HEK293 (cell line): ENCODE results near the gene TIMP4.

Experiments used
- BCL11A ChIP-seq: fragments of 450-650 bp; formaldehyde crosslinking; IDR thresholded peaks from 2 replicates; pipeline ENCODE4 v1.5.1; 2016; ENCODE audit warnings: low read depth, missing biosample characterization, missing genetic modification characterization
- BCL11B ChIP-seq: fragments of 450-650 bp; formaldehyde crosslinking; IDR thresholded peaks from 2 replicates; pipeline ENCODE4 v1.5.1; 2016; ENCODE audit warnings: low read depth, missing biosample characterization, missing genetic modification characterization
- GFI1B ChIP-seq: fragments of 450-650 bp; formaldehyde crosslinking; IDR thresholded peaks from 2 replicates; pipeline ENCODE4 v1.5.1; 2016; ENCODE audit warnings: missing biosample characterization, missing genetic modification characterization
- IKZF3 ChIP-seq: fragments of 450-650 bp; IDR thresholded peaks from 2 replicates; pipeline ENCODE4 v1.5.0; 2018; ENCODE audit warnings: missing biosample characterization, mild to moderate bottlenecking, missing genetic modification characterization, moderate library complexity
- OVOL3 ChIP-seq: fragments of 450-650 bp; formaldehyde crosslinking; IDR thresholded peaks from 2 replicates; pipeline ENCODE4 v1.5.1; 2016; ENCODE audit warnings: missing biosample characterization, missing genetic modification characterization
- PRDM1 ChIP-seq: fragments of 450-650 bp; formaldehyde crosslinking; IDR thresholded peaks from 2 replicates; pipeline ENCODE4; 2016; ENCODE audit warnings: missing biosample characterization, missing genetic modification characterization
- REPIN1 ChIP-seq: fragments of 450-650 bp; formaldehyde crosslinking; IDR thresholded peaks from 2 replicates; pipeline ENCODE4 v1.5.1; 2017; ENCODE audit warnings: missing biosample characterization, missing genetic modification characterization, low read depth
- SP7 ChIP-seq: fragments of 450-650 bp; formaldehyde crosslinking; IDR thresholded peaks from 2 replicates; pipeline ENCODE4 v1.5.1; 2016; ENCODE audit warnings: missing biosample characterization, missing genetic modification characterization
- WT1 ChIP-seq: fragments of 450-650 bp; formaldehyde crosslinking; IDR thresholded peaks from 2 replicates; pipeline ENCODE4 v1.5.1; 2016; ENCODE audit warnings: missing biosample characterization, missing genetic modification characterization
- ZBTB26 ChIP-seq: fragments of 450-650 bp; formaldehyde crosslinking; optimal IDR thresholded peaks from 2 replicates; pipeline ENCODE3; 2016; ENCODE audit warnings: missing biosample characterization, mild to moderate bottlenecking, missing genetic modification characterization
- ZBTB48 ChIP-seq: fragments of 450-650 bp; formaldehyde crosslinking; IDR thresholded peaks from 2 replicates; pipeline ENCODE4 v1.5.1; 2016; ENCODE audit warnings: missing biosample characterization, missing genetic modification characterization
- ZNF148 ChIP-seq: fragments of 450-650 bp; formaldehyde crosslinking; IDR thresholded peaks from 2 replicates; pipeline ENCODE4 v1.5.0; 2017; ENCODE audit warnings: missing biosample characterization, missing genetic modification characterization, borderline replicate concordance
- ZNF155 ChIP-seq: fragments of 450-650 bp; formaldehyde crosslinking; IDR thresholded peaks from 2 replicates; pipeline ENCODE4 v1.5.1; 2016; ENCODE audit warnings: missing biosample characterization, missing genetic modification characterization
- ZNF157 ChIP-seq: fragments of 450-650 bp; formaldehyde crosslinking; IDR thresholded peaks from 2 replicates; pipeline ENCODE4 v1.5.1; 2016; ENCODE audit warnings: missing biosample characterization, missing genetic modification characterization
- ZNF16 ChIP-seq: fragments of 450-650 bp; formaldehyde crosslinking; IDR thresholded peaks from 2 replicates; pipeline ENCODE4 v1.5.1; 2016; ENCODE audit warnings: low read depth, missing biosample characterization, missing genetic modification characterization
- ZNF174 ChIP-seq: fragments of 450-650 bp; formaldehyde crosslinking; IDR thresholded peaks from 2 replicates; pipeline ENCODE4 v1.5.0; 2017; ENCODE audit warnings: missing biosample characterization, mild to moderate bottlenecking, missing genetic modification characterization
- ZNF280C ChIP-seq: fragments of 450-650 bp; formaldehyde crosslinking; IDR thresholded peaks from 2 replicates; pipeline ENCODE4 v1.5.1; 2016; ENCODE audit warnings: missing biosample characterization, missing genetic modification characterization
- ZNF292 ChIP-seq: fragments of 450-650 bp; formaldehyde crosslinking; IDR thresholded peaks from 2 replicates; pipeline ENCODE4 v1.5.1; 2016; ENCODE audit warnings: low read depth, missing biosample characterization, missing genetic modification characterization, borderline replicate concordance
- ZNF335 ChIP-seq: fragments of 450-650 bp; formaldehyde crosslinking; conservative IDR thresholded peaks from 2 replicates; pipeline ENCODE4 v1.5.1; 2016; ENCODE audit warnings: missing biosample characterization, missing genetic modification characterization
- ZNF366 ChIP-seq: fragments of 450-650 bp; formaldehyde crosslinking; conservative IDR thresholded peaks from 2 replicates; pipeline ENCODE4 v1.5.1; 2016; ENCODE audit warnings: missing biosample characterization, missing genetic modification characterization
- ZNF391 ChIP-seq: fragments of 450-650 bp; formaldehyde crosslinking; IDR thresholded peaks from 2 replicates; pipeline ENCODE4 v1.5.1; 2016; ENCODE audit warnings: low read depth, missing biosample characterization, missing genetic modification characterization, borderline replicate concordance
- ZNF510 ChIP-seq: fragments of 450-650 bp; formaldehyde crosslinking; IDR thresholded peaks from 2 replicates; pipeline ENCODE4 v1.5.1; 2018; ENCODE audit warnings: mild to moderate bottlenecking, missing genetic modification characterization, missing biosample characterization; ENCODE audit not compliant: insufficient replicate concordance
- ZNF571 ChIP-seq: fragments of 450-650 bp; formaldehyde crosslinking; IDR thresholded peaks from 2 replicates; pipeline ENCODE4 v1.5.0; 2017; ENCODE audit warnings: missing biosample characterization, missing genetic modification characterization
- ZNF629 ChIP-seq: fragments of 450-650 bp; formaldehyde crosslinking; IDR thresholded peaks from 2 replicates; pipeline ENCODE4 v1.5.1; 2017; ENCODE audit warnings: missing biosample characterization, missing genetic modification characterization
- ZNF654 ChIP-seq: fragments of 450-650 bp; formaldehyde crosslinking; IDR thresholded peaks from 2 replicates; pipeline ENCODE4 v1.5.1; 2016; ENCODE audit warnings: low read depth, missing biosample characterization, missing genetic modification characterization
- ZNF670 ChIP-seq: fragments of 450-650 bp; formaldehyde crosslinking; IDR thresholded peaks from 2 replicates; pipeline ENCODE4 v1.5.1; 2016; ENCODE audit warnings: missing biosample characterization, missing genetic modification characterization, low read depth
- ZNF677 ChIP-seq: fragments of 450-650 bp; IDR thresholded peaks from 2 replicates; pipeline ENCODE4 v1.5.0; 2018; ENCODE audit warnings: missing biosample characterization, mild to moderate bottlenecking, missing genetic modification characterization, moderate library complexity
- ZNF704 ChIP-seq: fragments of 450-650 bp; formaldehyde crosslinking; IDR thresholded peaks from 2 replicates; pipeline ENCODE4 v1.5.1; 2016; ENCODE audit warnings: missing biosample characterization, missing genetic modification characterization
- ZNF707 ChIP-seq: fragments of 450-650 bp; formaldehyde crosslinking; IDR thresholded peaks from 2 replicates; pipeline ENCODE4 v1.5.1; 2016; ENCODE audit warnings: missing biosample characterization, missing genetic modification characterization
- ZNF785 ChIP-seq: fragments of 450-650 bp; formaldehyde crosslinking; IDR thresholded peaks from 2 replicates; pipeline ENCODE4 v1.5.1; 2016; ENCODE audit warnings: missing biosample characterization, missing genetic modification characterization
- ZSCAN18 ChIP-seq: fragments of 450-650 bp; formaldehyde crosslinking; IDR thresholded peaks from 2 replicates; pipeline ENCODE4 v1.5.1; 2016; ENCODE audit warnings: missing biosample characterization, missing genetic modification characterization

The TIMP4 gene

GRCh38 chr3:12193485-12194165 is 34.9 kb upstream of the TIMP4 start (continued):
- TF ChIP-seq ZNF280C (tag by site-specific recombination) = no peak
- no peak for TF ChIP-seq GFI1B (tag by site-specific recombination)
- TF ChIP-seq ZNF785 (tag by site-specific recombination) = no peak
- no peak for TF ChIP-seq ZNF292 (tag by site-specific recombination)
- TF ChIP-seq REPIN1 (tag by site-specific recombination) = no peak
- no peak for TF ChIP-seq ZNF654 (tag by site-specific recombination)
- TF ChIP-seq ZNF670 (tag by site-specific recombination) = no peak
- TF ChIP-seq ZNF16 (tag by site-specific recombination) = no peak
- TF ChIP-seq ZNF704 (tag by site-specific recombination) = no peak
- no peak for TF ChIP-seq BCL11B (tag by site-specific recombination)
- no peak for TF ChIP-seq ZNF571 (tag by site-specific recombination)
- no peak for TF ChIP-seq ZNF335
- no peak for TF ChIP-seq PRDM1 (tag by site-specific recombination)
- TF ChIP-seq ZNF510 (tag by site-specific recombination) = no peak
- no peak for TF ChIP-seq ZNF174 (tag by site-specific recombination)
- no peak for TF ChIP-seq ZNF677 (tag by site-specific recombination)
- TF ChIP-seq ZBTB26 = no peak
- TF ChIP-seq OVOL3 (tag by site-specific recombination) = no peak
- no peak for TF ChIP-seq ZNF707 (tag by site-specific recombination)
- TF ChIP-seq ZSCAN18 (tag by site-specific recombination) = no peak
- 0 out of 2 replicates have a peak, but pooled peaks have one; percentile 34 for TF ChIP-seq BCL11A (tag by site-specific recombination)
- TF ChIP-seq ZBTB48 (tag by site-specific recombination) = no peak
- peak; percentile 81 for TF ChIP-seq ZNF366 (tag by site-specific recombination)
- TF ChIP-seq ZNF629 (tag by site-specific recombination) = peak; percentile 91
- no peak for TF ChIP-seq WT1 (tag by site-specific recombination)
- TF ChIP-seq ZNF148 = no peak
- TF ChIP-seq ZNF155 (tag by site-specific recombination) = no peak
- TF ChIP-seq ZNF391 (tag by site-specific recombination) = no peak
- no peak for TF ChIP-seq ZNF157 (tag by site-specific recombination)
- TF ChIP-seq IKZF3 (tag by site-specific recombination) = no peak
- peak; percentile 56 for TF ChIP-seq SP7 (tag by site-specific recombination)
